Esophagus muscularis mucosa (tissue), 3 donors: ENCODE measurements around the gene UVSSA.

Source experiments
- CTCF ChIP-seq, 3 experiments: fragments of 200-600 bp in 2 of 3; fragments of 450-650 bp in 1 of 3; sonication (generic) in 2 of 3; IDR thresholded peaks; one replicate each; pipeline ENCODE4 v1.5.1; 2017 to 2019; ENCODE audit warnings: antibody characterized with exemption in 3 of 3, mild to moderate bottlenecking in 2 of 3, moderate library complexity in 1 of 3
- POLR2AphosphoS5 ChIP-seq, 2 donors: sonication (generic); formaldehyde crosslinking; IDR thresholded peaks; one replicate each; pipeline ENCODE4 v1.6.1; 2017; ENCODE audit warnings: antibody characterized with exemption in 2 of 2

GRCh38 chr4:1413687-1414479 is 66.9 kb downstream of the UVSSA start:
- no peak for TF ChIP-seq POLR2AphosphoS5 (IDR thresholded peaks at IDR 0.05)
- TF ChIP-seq CTCF (IDR thresholded peaks at IDR 0.05), result no peak
